ENCODE results near the gene LCE2D.

The LCE2D gene

DNA sequence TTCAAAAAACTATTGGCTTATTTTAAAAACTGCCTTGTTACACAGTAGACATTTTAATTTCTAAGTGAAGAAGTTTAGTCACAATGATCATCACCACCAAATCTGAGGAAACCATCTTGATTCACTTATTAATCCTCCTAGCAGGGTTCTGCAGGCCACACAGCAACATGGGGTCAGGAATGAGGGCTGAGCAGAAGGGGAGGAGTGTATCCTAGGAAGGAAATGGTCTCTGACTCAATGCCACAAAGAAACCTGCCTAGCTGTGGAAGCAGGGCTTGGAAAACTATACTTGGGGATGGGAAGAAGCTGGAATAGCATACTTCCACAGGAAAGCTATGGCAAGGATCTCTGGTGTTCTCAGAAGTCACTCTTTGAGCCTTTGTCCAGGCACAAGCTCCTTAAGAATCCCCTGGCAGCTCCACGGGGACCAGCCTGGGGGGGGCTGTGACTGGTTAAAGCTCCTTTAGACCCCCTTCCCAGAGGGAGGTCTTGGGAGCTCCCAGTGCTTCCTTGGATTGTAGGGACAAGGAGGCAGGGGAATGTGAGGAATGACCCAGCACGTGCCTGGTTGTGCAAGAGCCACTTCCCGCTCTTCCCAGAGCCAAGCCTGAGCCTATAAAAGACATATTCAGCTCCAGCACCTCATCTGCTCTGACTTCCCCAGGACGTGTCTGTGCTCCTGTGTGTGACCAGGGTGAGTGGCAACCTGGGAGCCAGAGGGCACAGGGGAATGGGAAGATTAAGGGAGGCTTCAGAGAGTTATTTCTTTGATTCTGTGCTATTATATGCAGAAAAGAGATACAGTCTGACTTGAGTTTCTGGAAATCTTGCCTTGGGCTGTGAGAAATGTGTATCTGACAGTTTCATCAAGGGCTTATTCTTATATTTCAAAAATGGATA, 34.8 kb downstream of the LCE2D start, which contains the start of gene LCE2A:
TSS of gene LCE2A (plus strand) at position 645 of the 900 bp plus-strand sequence. CDS start 557 bp downstream, outside the sequence.
- no peak for DNase-seq

DNA sequence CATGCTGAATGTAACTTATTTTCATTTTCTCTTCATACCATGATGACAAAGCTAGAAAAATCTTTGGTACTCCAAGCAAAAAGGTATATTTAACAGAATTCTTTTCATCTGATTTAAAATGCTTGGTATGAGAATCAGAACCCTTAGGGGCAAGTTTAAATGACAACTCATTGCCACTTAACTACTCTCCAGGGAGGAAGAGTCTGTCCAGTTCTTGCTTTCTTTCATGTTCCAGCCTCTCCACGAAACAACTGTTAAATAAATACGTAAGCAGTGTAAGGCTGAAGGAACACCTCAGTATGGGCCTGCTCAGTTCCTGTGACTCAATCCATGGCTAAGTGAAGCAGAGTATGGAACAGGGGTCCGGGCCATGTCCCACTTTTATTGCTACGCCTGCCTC, 36.6 kb downstream of the LCE2D start:
- DNase-seq: no peak

DNA sequence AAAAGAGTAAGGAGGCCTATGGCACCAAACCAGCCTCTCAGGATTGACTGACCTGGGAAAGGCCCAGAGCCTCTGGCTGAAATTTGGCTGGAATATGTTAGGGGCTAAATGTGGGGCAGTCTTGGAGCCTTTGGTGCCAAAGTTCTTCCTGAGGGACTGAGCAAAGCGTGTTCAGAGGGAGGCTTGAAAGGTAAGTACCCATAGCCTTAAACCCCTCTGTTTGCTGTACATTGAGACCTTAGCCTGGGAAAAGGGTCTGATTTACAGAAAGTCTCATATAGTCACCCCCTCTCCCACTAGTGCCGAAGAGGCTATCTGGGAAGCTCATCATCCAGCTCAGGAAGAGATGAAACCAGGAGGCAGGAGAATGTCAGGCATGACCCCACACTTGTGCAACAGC, 44.7 kb downstream of the LCE2D start, which contains the start of gene LCE4A:
TSS of gene LCE4A (plus strand) at position 301 of the 400 bp plus-strand sequence. CDS start 916 bp downstream, outside the sequence.
- DNase-seq: no peak
